Coronary artery (tissue), 2 donors: ENCODE data around the gene GP1BA.
A peak's percentile ranks its signal among the peaks of the same experiment; 100 is the strongest.

ENCODE experiments used
- DNase-seq: peaks from one replicate; pipeline ENCODE4 v3.0.0-alpha.2; 2017; ENCODE audit warnings: low spot score
- H3K27ac ChIP-seq, 2 donors: fragments of 200-600 bp; sonication (generic); one replicate each; pipeline ENCODE4 v1.5.1; 2016 to 2019
- H3K4me3 ChIP-seq: fragments of 200-600 bp; sonication (generic); 2 replicates; pipeline ENCODE4 v1.5.1; 2016; ENCODE audit warnings: mild to moderate bottlenecking, moderate library complexity
- CTCF ChIP-seq: fragments of 200-600 bp; sonication (generic); IDR thresholded peaks from one replicate; pipeline ENCODE4 v1.5.1; 2019; ENCODE audit warnings: antibody characterized with exemption

GP1BA gene

GRCh38 chr17:4965311-4965986 is 33.4 kb downstream of the GP1BA start:
- peak overlapping the region in 1 of 2 donors; percentile 98 for H3K27ac ChIP-seq
- no peak for DNase-seq
- H3K4me3 ChIP-seq: no peak overlapping the region
- no peak for TF ChIP-seq CTCF

- peak; percentile 100 for DNase-seq
- Histone ChIP-seq H3K27ac (peak overlapping the region; percentile 85 to 98), H3K4me3 (peak overlapping the region; percentile 78)
- no peak for TF ChIP-seq CTCF
Measured at GRCh38 chr17:4966844-4967538, 34.9 kb downstream of the GP1BA start.

- DNase-seq: peak; percentile 98
- Histone ChIP-seq H3K27ac (peak within 1 kb of the TSS; percentile 85 to 98), H3K4me3 (peak within 1 kb of the TSS; percentile 78)
- no peak for TF ChIP-seq CTCF
Measured at GRCh38 chr17:4967539-4968485, 35.7 kb downstream of the GP1BA start, which contains the start of gene SPAG7. TSS of gene SPAG7 (minus strand) at chr17:4967817. CDS start at chr17:4967804, 13 bp downstream.

GRCh38 chr17:4968486-4969046 is 36.5 kb downstream of the GP1BA start:
- DNase-seq: no peak

GRCh38 chr17:4969047-4969550 is 37.0 kb downstream of the GP1BA start:
- Histone ChIP-seq H3K4me3 (peak overlapping the region; percentile 78), H3K27ac (peak overlapping the region; percentile 85 to 98)
- DNase-seq: no peak
- no peak for TF ChIP-seq CTCF

More at GRCh38 chr17:4968486-4969046, 36.5 kb downstream of the GP1BA start:
- H3K27ac ChIP-seq: peak overlapping the region; percentile 85 to 98
- peak overlapping the region; percentile 78 for H3K4me3 ChIP-seq
- no peak for TF ChIP-seq CTCF

- H3K27ac ChIP-seq: peak overlapping the region; percentile 85 to 98
- H3K4me3 ChIP-seq: no peak overlapping the region
- no peak for DNase-seq
- no peak for TF ChIP-seq CTCF
Measured at GRCh38 chr17:4969551-4970173, 37.6 kb downstream of the GP1BA start.
